HCT116 (cell line): ENCODE measurements around the gene TMPRSS9. TPM values are rescaled to one million over a fixed set of nuclear protein-coding genes. Genes with fewer than 3 reads are reported as not detected.

Experiments
- ATAC-seq: fragments of 200-7000 bp; cut with Tn5 transposase; 2 replicates; pipeline ENCODE4 v1.9.1; 2020; ENCODE audit warnings: mild to moderate bottlenecking, moderate library complexity
- BruUV-seq: library from RNA; stranded (reverse); fragments of 400-500 nt; replicated peaks from 2 replicates; lab custom pipeline; 2021; lab: Mats Ljungman, UMichigan
- CTCF ChIA-PET: fragments of 300-600 bp; sonication (Branson Sonifier 250); formaldehyde crosslinking; loops from one replicate; lab custom pipeline; 2021; ENCODE audit warnings: antibody characterized with exemption; lab: Charles Lee
- POLR2A ChIA-PET: fragments of 300-600, 350-600 bp; sonication (Branson Sonifier 250); formaldehyde crosslinking; loops from one replicate; lab custom pipeline; 2021; ENCODE audit warnings: antibody characterized with exemption; lab: Charles Lee
- RAD21 ChIA-PET, 2 experiments: fragments of 300-600 bp; sonication (Branson Sonifier 250); formaldehyde crosslinking; loops; one replicate each; lab custom pipeline; 2023; ENCODE audit warnings: low total read pairs in 2 of 2; ENCODE audit not compliant: uncharacterized antibody in 2 of 2, unreplicated experiment in 2 of 2, low non-redundant PET in 1 of 2; lab: Charles Lee
- DNase-seq: peaks from one replicate; pipeline ENCODE4 v3.0.0-alpha.2; 2010; ENCODE audit warnings: low read depth, low spot score
- H2AFZ ChIP-seq: fragments of 200-600 bp; shearing (Covaris generic), sonication (generic); 2 replicates; pipeline ENCODE4 v1.6.1; 2017; ENCODE audit warnings: low read depth, mixed run types, mixed read lengths, antibody characterized with exemption, low read length; ENCODE audit not compliant: poor library complexity, severe bottlenecking
- H3K27ac ChIP-seq: 2 replicates; pipeline ENCODE4 v1.5.1; 2012; ENCODE audit warnings: low read depth, low read length
- H3K27me3 ChIP-seq: fragments of 200-600 bp; sonication (generic); 2 replicates; pipeline ENCODE4 v1.6.1; 2016; ENCODE audit warnings: mixed run types, low read length, mixed read lengths; ENCODE audit not compliant: insufficient read depth
- H3K36me3 ChIP-seq, 2 experiments: fragments of 200-500 bp in 1 of 2; fragments of 200-600 bp in 1 of 2; sonication (Bioruptor generic) in 1 of 2; sonication (generic) in 1 of 2; 2 replicates each; pipeline versions ENCODE4 v1.5.1 to v1.6.1; 2014 to 2016; ENCODE audit warnings: low read length in 2 of 2, inconsistent platforms in 1 of 2, mixed read lengths in 1 of 2, mixed run types in 1 of 2; ENCODE audit not compliant: insufficient read depth in 2 of 2, control insufficient read depth in 1 of 2
- H3K4me1 ChIP-seq, 2 experiments: fragments of 200-600 bp in 1 of 2; sonication (generic) in 1 of 2; 2 replicates each; pipeline versions ENCODE4 v1.5.1 to v1.6.1; 2012 to 2017; ENCODE audit warnings: low read length in 2 of 2, inconsistent platforms in 1 of 2, mild to moderate bottlenecking in 1 of 2, mixed read lengths in 1 of 2, mixed run types in 1 of 2, moderate library complexity in 1 of 2; ENCODE audit not compliant: insufficient read depth in 2 of 2, control insufficient read depth in 1 of 2
- H3K4me2 ChIP-seq: fragments of 200-600 bp; sonication (generic); 2 replicates; pipeline ENCODE4 v1.6.1; 2017; ENCODE audit warnings: mixed run types, low read length, mixed read lengths
- H3K4me3 ChIP-seq, 2 experiments: fragments of 200-600 bp in 1 of 2; sonication (generic) in 1 of 2; replicated peaks in 1 of 2; 2 replicates each; pipeline ENCODE4 v1.5.1; 2011 to 2016; ENCODE audit warnings: low read length in 2 of 2, control low read depth in 1 of 2, low read depth in 1 of 2, mild to moderate bottlenecking in 1 of 2, mixed read lengths in 1 of 2, mixed run types in 1 of 2
- H3K79me2 ChIP-seq: fragments of 200-600 bp; sonication (generic); 2 replicates; pipeline ENCODE4 v1.6.1; 2017; ENCODE audit warnings: mild to moderate bottlenecking, mixed run types, low read length, moderate library complexity, mixed read lengths; ENCODE audit not compliant: insufficient read depth
- H3K9ac ChIP-seq: fragments of 200-600 bp; sonication (generic); 2 replicates; pipeline ENCODE4 v1.6.1; 2016; ENCODE audit warnings: low read length, mixed read lengths
- H3K9me2 ChIP-seq: fragments of 200-600 bp; sonication (generic), shearing (Covaris generic); 2 replicates; pipeline ENCODE4 v1.6.1; 2017; ENCODE audit warnings: mixed run types, mild to moderate bottlenecking, moderate library complexity; ENCODE audit not compliant: insufficient read depth
- H3K9me3 ChIP-seq, 2 experiments: fragments of 200-500 bp in 1 of 2; fragments of 200-600 bp in 1 of 2; sonication (Bioruptor generic) in 1 of 2; sonication (generic) in 1 of 2; 2 replicates each; pipeline ENCODE4 v1.6.1; 2014 to 2017; ENCODE audit warnings: low read length in 2 of 2, mixed read lengths in 2 of 2, inconsistent platforms in 1 of 2, low read depth in 1 of 2, mild to moderate bottlenecking in 1 of 2, mixed run types in 1 of 2, moderate library complexity in 1 of 2; ENCODE audit not compliant: control insufficient read depth in 1 of 2, insufficient read depth in 1 of 2
- H4K20me1 ChIP-seq: fragments of 200-600 bp; sonication (generic), shearing (Covaris generic); 2 replicates; pipeline ENCODE4 v1.6.1; 2017; ENCODE audit warnings: mixed run types, mild to moderate bottlenecking, moderate library complexity; ENCODE audit not compliant: insufficient read depth
- CBX3 ChIP-seq: IDR thresholded peaks from 2 replicates; pipeline ENCODE4 v1.6.1; 2012; ENCODE audit warnings: low read depth
- CEBPB ChIP-seq: IDR thresholded peaks from 2 replicates; pipeline ENCODE4 v1.6.1; 2012; ENCODE audit warnings: low read depth
- EGR1 ChIP-seq: IDR thresholded peaks from 2 replicates; pipeline ENCODE4 v1.6.1; 2012; ENCODE audit warnings: low read depth
- ELF1 ChIP-seq: IDR thresholded peaks from 2 replicates; pipeline ENCODE4 v1.6.1; 2012; ENCODE audit warnings: low read depth, borderline replicate concordance
- EZH2 ChIP-seq: fragments of 200-600 bp; sonication (generic); IDR thresholded peaks from 2 replicates; pipeline ENCODE4 v1.6.1; 2017; ENCODE audit warnings: antibody characterized with exemption, mixed run types
- EZH2phosphoT487 ChIP-seq: fragments of 200-600 bp; IDR thresholded peaks from 2 replicates; pipeline ENCODE4 v1.6.1; 2018; ENCODE audit warnings: antibody characterized with exemption, borderline replicate concordance
- FOSL1 ChIP-seq: IDR thresholded peaks from 2 replicates; pipeline ENCODE4 v1.6.1; 2012; ENCODE audit warnings: low read depth
- JUND ChIP-seq: IDR thresholded peaks from 2 replicates; pipeline ENCODE4 v1.6.1; 2012
- POLR2A ChIP-seq: IDR thresholded peaks from 2 replicates; pipeline ENCODE4 v1.7.0; 2011; ENCODE audit warnings: borderline replicate concordance; ENCODE audit not compliant: insufficient read depth, insufficient read length; ENCODE audit errors: extremely low read depth
- POLR2AphosphoS5 ChIP-seq: IDR thresholded peaks from 2 replicates; pipeline ENCODE4 v1.6.1; 2011; ENCODE audit warnings: mild to moderate bottlenecking, low read depth, low read length, moderate library complexity
- RAD21 ChIP-seq: IDR thresholded peaks from 2 replicates; pipeline ENCODE4 v1.6.1; 2012; ENCODE audit warnings: low read depth, mild to moderate bottlenecking
- SIN3A ChIP-seq: IDR thresholded peaks from 2 replicates; pipeline ENCODE4 v1.6.1; 2012; ENCODE audit warnings: low read depth
- SP1 ChIP-seq: IDR thresholded peaks from 2 replicates; pipeline ENCODE4 v1.6.1; 2012; ENCODE audit warnings: low read depth
- SRF ChIP-seq: IDR thresholded peaks from 2 replicates; pipeline ENCODE4 v1.6.1; 2012; ENCODE audit warnings: low read depth
- TCF7L2 ChIP-seq: IDR thresholded peaks from 2 replicates; pipeline ENCODE4 v1.7.0; 2011; ENCODE audit warnings: borderline replicate concordance, inconsistent platforms; ENCODE audit not compliant: insufficient read depth, insufficient read length; ENCODE audit errors: extremely low read depth
- YY1 ChIP-seq: IDR thresholded peaks from 2 replicates; pipeline ENCODE4 v1.6.1; 2011; ENCODE audit warnings: low read length, low read depth, moderate library complexity, mild to moderate bottlenecking; ENCODE audit not compliant: insufficient replicate concordance; ENCODE audit errors: extremely low read depth
- ZFX ChIP-seq: fragments of 450-650 bp; IDR thresholded peaks from 2 replicates; pipeline ENCODE4 v1.6.1; 2017
- ZNF274 ChIP-seq: fragments of 200-500 bp; sonication (Bioruptor generic); IDR thresholded peaks from 2 replicates; pipeline ENCODE4 v1.6.1; 2014; ENCODE audit warnings: mild to moderate bottlenecking, low read depth, low read length, inconsistent platforms
- intact Hi-C: fragments of 100-400 bp; cut with micrococcal nuclease; formaldehyde crosslinking; loops from 2 replicates; pipeline ENCODE4 v1.10.0; 2022
- total RNA-seq: library from RNA; stranded (reverse); gene quantifications from one replicate; pipeline ENCODE4 v1.2.1, GENCODE V29; 2021; ENCODE audit not compliant: unreplicated experiment
- TF ChIP-seq, protein P1 (sequence below): IDR thresholded peaks from 2 replicates; pipeline ENCODE4 v1.6.1; 2011; ENCODE audit warnings: mild to moderate bottlenecking, low read length, moderate library complexity; ENCODE audit not compliant: insufficient replicate concordance; ENCODE audit errors: extremely low read depth
- TF ChIP-seq, protein P2 (sequence below): IDR thresholded peaks from 2 replicates; pipeline ENCODE4 v1.6.1; 2012; ENCODE audit warnings: low read depth
- TF ChIP-seq, protein P3 (sequence below): IDR thresholded peaks from 2 replicates; pipeline ENCODE4 v1.6.1; 2012
- TF ChIP-seq, protein P4 (sequence below): IDR thresholded peaks from 2 replicates; pipeline ENCODE4 v1.6.1; 2012

TMPRSS9 gene
- total RNA-seq, 1 experiment from 2014 or later: not detected

DNA sequence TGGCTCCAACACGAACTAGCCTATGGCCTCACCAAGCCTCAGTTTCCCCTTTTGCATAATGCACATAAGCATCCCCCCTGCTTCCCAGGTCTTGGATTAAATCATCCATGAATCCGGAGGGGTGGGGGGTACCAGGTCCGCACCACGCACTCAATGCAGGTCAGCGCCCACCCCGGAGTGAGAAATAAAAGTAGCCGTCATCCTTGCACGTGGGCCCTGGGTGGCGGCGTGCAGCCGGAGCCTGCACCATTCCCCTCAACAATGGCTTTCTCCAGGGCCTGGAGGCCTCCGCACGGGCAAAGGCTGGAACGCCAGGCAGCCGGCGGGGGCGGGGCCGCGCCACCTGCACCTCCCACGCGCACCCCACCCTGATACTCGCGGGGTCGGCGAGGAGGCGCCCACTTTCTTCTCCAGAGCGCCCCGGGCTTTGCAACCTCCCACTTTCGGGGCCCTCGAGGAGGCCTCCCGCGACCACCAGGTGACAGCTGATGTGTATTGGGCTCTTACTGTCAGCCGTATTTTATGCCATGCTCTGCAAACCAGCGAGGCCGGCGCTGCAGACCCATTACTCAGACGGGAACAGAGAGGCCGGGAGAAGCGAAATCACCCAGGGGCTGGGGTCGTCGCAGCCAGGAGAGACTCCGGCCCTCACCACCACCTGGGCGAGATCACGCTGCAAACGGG lies 115.1 kb downstream of the TMPRSS9 start:
- Histone ChIP-seq H3K9ac (peak overlapping the region; percentile 66), H3K36me3 (peaks cover 2 to 20% of the 10 kb centered on the region in 2 experiments; a peak in 1 of 4 replicates), H3K27ac (peak overlapping the region; percentile 67), H3K27me3 (no peaks in the 10 kb centered on the region), H3K79me2 (peaks cover 24% of the 10 kb centered on the region), H3K9me2 (no peaks in the 10 kb centered on the region), H2AFZ (peak overlapping the region; percentile 17), H3K9me3 (no peaks in the 10 kb centered on the region), H3K4me1 (peaks cover 18 to 46% of the 10 kb centered on the region in 2 experiments), H3K4me3 (peak overlapping the region; percentile 49 to 96), H3K4me2 (peak overlapping the region; percentile 98), H4K20me1 (peaks cover 14% of the 10 kb centered on the region; the same call in 1 of the 2 replicates)
- ChIA-PET RAD21 (interaction anchor here (1.3 to 2.4 kb wide), 8 partner anchors 50 to 139 kb away, joined by 3 to 10 read pairs (median 8); no protein-coding TSS in a partner anchor), POLR2A (interaction anchor here (0.5 to 4.0 kb wide), 49 partner anchors 9 to 577 kb away, joined by 3 to 91 read pairs (median 7); partner anchors contain the start of genes LMNB2, LSM7, SGTA and TIMM13), CTCF (interaction anchor here (0.9 to 3.0 kb wide), 6 partner anchors 12 to 143 kb away, joined by 3 to 24 read pairs (median 6); no protein-coding TSS in a partner anchor)
- DNase-seq (no peak), ATAC-seq (peak; percentile 54)
- intact Hi-C loops: loop anchor here (1.0 kb wide), 1 partner anchor 104 kb away; no protein-coding TSS in a partner anchor
- no TSS peak for BruUV-seq
- TF ChIP-seq EZH2 (no peak), EGR1 (peak; percentile 72; the same call in 1 of the 2 replicates), SIN3A (no peak), YY1 (no peak), RAD21 (no peak), TCF7L2 (no peak), SRF (no peak), CBX3 (peak; percentile 74; the same call in 1 of the 2 replicates), POLR2A (no peak), CEBPB (no peak), ZNF274 (no peak), ZFX (peak; percentile 47; the same call in 1 of the 2 replicates), JUND (no peak), POLR2AphosphoS5 (no peak), SP1 (no peak), ELF1 (no peak), FOSL1 (no peak), EZH2phosphoT487 (no peak)
- TF ChIP-seq, protein P1, sequence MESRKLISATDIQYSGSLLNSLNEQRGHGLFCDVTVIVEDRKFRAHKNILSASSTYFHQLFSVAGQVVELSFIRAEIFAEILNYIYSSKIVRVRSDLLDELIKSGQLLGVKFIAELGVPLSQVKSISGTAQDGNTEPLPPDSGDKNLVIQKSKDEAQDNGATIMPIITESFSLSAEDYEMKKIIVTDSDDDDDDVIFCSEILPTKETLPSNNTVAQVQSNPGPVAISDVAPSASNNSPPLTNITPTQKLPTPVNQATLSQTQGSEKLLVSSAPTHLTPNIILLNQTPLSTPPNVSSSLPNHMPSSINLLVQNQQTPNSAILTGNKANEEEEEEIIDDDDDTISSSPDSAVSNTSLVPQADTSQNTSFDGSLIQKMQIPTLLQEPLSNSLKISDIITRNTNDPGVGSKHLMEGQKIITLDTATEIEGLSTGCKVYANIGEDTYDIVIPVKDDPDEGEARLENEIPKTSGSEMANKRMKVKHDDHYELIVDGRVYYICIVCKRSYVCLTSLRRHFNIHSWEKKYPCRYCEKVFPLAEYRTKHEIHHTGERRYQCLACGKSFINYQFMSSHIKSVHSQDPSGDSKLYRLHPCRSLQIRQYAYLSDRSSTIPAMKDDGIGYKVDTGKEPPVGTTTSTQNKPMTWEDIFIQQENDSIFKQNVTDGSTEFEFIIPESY: no peak
- TF ChIP-seq, protein P2, sequence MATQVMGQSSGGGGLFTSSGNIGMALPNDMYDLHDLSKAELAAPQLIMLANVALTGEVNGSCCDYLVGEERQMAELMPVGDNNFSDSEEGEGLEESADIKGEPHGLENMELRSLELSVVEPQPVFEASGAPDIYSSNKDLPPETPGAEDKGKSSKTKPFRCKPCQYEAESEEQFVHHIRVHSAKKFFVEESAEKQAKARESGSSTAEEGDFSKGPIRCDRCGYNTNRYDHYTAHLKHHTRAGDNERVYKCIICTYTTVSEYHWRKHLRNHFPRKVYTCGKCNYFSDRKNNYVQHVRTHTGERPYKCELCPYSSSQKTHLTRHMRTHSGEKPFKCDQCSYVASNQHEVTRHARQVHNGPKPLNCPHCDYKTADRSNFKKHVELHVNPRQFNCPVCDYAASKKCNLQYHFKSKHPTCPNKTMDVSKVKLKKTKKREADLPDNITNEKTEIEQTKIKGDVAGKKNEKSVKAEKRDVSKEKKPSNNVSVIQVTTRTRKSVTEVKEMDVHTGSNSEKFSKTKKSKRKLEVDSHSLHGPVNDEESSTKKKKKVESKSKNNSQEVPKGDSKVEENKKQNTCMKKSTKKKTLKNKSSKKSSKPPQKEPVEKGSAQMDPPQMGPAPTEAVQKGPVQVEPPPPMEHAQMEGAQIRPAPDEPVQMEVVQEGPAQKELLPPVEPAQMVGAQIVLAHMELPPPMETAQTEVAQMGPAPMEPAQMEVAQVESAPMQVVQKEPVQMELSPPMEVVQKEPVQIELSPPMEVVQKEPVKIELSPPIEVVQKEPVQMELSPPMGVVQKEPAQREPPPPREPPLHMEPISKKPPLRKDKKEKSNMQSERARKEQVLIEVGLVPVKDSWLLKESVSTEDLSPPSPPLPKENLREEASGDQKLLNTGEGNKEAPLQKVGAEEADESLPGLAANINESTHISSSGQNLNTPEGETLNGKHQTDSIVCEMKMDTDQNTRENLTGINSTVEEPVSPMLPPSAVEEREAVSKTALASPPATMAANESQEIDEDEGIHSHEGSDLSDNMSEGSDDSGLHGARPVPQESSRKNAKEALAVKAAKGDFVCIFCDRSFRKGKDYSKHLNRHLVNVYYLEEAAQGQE: no peak
- TF ChIP-seq, protein P3, sequence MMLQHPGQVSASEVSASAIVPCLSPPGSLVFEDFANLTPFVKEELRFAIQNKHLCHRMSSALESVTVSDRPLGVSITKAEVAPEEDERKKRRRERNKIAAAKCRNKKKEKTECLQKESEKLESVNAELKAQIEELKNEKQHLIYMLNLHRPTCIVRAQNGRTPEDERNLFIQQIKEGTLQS: no peak
- TF ChIP-seq, protein P4, sequence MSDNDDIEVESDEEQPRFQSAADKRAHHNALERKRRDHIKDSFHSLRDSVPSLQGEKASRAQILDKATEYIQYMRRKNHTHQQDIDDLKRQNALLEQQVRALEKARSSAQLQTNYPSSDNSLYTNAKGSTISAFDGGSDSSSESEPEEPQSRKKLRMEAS: peak; percentile 27
